ENCODE results near the gene MYOG.

MYOG gene

DNA sequence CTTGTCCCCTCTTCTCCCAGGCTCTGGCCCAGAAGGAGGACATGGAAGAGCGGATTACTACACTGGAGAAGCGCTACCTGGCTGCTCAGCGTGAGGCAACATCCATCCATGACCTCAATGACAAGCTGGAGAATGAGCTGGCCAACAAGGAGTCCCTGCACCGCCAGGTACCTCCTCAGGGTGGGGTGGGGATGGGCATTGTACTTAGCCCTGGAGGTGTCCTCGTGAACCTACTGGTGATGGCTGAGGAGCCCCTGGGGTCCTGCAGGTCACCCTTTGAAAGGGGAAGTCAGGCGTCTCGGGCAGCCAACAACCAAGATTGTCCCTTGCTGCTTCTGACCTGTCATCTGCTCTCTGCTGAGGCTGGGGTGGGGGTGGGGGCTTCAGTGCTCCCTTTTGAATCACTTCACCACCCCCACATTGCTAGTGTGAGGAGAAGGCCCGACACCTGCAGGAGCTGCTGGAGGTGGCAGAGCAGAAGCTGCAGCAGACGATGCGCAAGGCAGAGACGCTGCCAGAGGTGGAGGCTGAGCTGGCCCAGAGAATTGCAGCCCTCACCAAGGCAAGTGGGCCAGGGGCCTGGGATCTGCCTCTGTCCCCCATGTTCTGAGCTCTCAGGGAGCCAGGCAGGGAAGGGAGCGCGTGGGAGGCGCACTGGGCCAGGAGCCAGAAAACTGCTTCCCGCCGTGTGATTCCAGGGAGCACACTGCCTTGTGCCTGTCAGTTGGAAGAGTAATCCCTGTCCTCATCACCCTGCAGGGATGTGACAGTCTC, 39.8 kb downstream of the MYOG start:
- DNase-seq: peak; percentile 53

DNA sequence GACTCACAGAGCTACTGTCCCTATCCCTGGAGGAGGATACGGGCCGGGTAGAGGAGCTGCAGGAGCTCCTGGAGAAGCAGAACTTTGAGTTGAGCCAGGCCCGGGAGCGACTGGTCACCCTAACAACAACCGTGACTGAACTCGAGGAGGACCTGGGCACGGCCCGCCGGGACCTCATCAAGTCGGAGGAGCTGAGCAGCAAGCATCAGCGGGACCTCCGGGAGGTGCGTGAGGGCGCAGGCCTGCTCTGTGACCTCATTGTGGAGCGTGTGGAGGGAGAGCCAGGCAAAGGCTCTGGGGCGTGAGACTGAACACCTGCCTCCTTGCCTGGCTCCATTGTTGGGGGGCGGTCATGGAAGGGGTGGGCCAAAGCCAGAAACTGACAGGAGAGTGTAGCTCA, 40.5 kb downstream of the MYOG start:
- no peak for DNase-seq

DNA sequence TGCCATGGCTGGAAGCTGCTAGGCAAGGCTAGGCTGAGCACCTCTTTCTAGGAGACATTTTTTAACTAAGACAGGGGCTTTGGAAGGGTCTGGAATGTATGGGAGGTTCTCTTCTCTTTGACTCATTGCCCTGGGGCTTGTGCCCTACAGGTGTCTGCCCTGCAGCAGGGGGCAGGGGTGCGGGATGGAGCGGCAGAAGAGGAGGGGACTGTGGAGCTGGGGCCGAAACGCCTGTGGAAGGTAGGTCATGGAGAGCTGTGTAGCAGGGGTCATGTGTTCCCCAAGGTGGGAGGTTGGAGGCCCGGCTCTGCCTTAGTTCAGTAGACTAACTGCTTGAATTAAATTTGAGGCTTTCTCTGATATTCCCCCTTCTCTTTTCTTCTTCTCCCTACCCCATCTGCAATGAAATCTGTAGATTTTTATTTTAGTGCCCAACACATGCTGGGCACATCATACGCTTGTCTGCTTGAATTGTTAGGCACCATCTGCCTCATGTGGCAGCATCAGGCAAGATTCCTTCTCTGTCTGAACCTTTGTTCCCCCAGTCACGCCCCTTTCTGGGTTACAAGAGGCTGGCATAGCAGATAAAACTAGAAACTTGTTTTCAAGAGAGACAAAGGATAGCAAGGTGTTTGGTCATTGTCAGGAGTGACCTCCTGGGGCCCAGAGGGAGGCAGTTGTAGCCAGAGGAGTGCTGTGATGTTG, 41.1 kb downstream of the MYOG start:
- no peak for DNase-seq

DNA sequence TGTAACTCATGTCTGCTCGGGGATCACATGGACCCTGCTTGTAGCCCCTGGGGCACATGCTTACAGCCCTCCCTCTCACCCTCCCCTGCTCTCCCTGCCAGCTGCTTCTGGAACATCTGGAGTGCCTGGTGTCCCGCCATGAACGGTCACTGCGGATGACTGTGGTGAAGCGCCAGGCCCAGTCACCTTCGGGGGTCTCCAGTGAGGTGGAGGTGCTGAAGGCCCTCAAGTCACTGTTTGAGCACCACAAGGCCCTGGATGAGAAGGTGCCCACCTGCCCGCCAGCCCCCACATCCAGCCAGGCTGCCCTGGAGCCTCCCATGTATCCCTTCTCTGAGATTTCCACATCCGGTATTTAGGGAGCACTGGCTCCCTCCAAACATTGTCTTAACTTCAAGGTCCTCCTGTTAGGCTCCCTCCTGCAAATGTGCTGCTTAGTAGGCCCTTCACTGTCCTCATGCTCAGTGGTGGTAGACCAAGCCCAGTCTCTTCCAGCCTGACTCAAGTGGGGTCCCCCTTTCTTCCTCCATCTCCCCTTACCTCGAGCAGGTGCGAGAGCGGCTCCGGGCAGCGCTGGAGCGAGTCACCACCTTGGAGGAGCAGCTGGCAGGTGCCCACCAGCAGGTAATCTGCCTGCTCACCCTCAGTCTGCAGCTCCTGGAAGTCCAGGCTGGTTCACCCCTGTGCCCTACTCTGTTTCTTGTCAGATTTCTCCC, 41.8 kb downstream of the MYOG start:
- DNase-seq: no peak

DNA sequence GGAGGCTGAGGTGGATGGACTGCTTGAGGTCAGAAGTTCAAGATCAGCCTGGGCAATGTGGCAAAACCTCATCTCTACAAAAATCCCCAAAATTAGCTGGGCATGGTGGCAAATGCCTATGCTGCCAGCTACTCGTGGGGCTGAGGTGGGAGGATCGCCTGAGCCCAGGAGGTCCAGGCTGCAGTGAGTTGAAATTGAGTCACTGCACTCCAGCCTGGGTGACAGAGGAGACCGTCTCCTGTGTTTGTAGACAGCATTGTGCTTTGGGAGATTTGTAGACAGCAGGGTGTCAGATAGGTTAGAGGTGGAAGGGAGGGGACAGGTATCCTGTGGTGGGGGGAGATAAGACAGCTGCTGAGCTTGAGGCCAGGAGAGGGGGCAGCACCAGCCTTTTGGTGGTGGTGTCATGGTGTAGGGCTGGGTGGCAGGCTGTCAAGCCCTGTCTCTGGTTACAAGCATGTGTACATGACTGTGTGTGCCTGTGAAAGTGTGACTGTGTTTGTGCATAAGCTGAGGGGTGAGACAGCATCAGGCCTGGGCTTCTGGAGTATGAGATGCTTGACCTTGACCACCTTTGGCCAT, 44.4 kb downstream of the MYOG start:
- no peak for DNase-seq

DNA sequence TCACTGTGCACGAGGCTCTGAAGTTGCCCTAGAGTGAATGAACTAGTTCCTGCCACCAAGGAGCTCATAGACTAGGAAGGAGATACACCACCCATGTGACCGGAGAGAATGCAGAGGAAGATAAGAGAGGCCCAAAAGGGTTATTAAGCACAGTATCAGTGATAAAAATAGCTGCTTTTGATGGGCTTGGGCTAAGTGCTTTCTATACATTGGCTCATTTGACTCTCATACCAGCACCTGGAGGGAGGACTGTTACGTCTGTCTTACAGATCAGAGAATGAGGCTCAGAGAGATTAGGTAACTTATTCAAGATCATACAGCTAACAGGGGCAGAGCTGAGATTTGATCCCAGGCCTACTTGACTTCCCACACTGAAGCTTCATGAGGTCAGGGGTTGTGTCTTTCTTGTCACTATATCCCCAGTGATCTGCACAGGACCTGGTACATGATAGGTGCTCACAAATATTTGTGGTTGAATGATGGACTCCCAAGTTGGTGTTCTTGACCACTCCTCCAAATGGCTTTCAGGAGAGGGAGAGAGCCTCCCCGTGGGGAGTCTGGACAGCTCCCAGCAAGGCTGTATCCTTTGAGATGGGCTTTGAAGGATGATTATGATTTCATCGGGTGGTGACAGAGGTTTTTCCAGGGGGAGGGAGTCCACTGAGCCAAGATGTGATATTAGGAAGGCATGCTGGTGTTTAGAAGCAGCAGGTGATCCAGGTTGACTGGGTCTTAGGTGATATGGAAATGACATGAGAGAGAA, 45.1 kb downstream of the MYOG start:
- no peak for DNase-seq

DNA sequence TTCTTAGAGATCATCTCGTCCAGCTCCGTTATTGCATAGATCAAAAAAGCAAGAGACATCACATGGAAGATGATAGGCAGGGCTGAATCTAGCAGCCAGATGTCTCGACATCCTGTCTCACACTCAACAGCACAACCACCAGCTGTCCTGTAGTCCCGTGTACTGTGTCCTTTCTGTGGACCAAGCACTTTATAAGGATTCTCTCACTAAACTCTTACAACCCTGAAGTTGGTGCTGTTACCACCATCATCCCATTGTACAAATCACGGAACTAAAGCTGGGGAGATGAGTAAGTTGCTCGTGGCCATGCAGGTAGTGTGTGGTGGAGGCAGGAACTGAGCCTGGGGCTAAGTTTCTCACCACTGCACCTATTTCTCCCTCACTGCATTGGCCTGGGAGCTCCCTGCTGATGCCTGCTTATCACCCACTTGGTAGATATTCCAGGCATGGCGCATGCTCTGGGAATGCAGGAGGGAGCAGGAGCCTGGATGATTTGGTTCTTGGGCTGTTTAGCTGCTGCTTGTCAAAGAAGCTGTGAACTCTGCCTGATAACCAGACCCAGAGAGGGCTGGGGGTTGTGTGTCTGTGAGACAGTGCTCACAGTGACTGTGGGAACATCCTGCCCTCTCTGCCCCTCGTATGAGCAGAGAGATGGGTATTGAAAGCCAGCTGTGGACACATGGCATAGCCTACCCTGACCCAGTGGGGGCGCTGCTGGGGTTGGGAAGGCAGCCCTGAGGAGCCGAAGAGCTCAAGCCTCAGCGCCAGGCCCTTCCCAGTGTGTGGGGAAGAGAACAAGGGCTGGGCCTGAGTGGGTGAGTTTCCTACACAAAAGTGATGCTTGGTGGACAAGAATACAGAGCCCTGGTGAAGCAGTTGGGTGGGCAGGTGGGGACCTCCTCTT, 46.0 kb downstream of the MYOG start:
- peak; percentile 82 for DNase-seq

DNA sequence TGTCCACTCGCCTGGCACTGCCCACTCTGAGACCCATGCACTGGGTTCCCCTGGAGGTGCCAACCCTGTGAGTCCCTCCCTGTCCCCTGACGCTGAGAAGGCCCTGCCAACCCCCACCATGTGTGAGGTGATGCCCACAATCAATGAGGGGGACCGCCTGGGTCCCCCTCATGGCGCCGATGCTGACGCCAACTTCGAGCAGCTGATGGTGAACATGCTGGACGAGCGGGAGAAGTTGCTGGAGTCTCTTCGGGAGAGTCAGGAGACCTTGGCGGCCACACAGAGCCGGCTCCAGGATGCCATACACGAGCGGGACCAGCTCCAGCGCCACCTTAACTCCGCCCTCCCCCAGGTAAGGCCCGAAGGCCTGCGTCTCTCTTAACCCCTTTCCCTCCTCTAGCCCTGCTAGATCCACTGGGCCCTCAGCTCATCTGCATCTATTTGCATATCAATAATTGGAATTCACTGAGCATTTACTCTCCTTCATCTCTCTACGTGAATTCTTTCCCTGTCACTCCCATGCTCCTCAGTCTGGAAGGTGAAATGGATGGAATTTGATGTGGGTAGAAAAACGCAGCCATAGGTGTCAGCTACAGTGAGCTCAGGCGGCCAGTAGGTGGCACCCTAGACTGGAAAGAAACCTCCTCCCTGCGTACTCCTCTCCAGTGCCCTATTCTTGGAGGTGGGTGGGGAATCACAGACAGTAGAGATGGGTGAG, 46.8 kb downstream of the MYOG start:
- DNase-seq: peak; percentile 94

DNA sequence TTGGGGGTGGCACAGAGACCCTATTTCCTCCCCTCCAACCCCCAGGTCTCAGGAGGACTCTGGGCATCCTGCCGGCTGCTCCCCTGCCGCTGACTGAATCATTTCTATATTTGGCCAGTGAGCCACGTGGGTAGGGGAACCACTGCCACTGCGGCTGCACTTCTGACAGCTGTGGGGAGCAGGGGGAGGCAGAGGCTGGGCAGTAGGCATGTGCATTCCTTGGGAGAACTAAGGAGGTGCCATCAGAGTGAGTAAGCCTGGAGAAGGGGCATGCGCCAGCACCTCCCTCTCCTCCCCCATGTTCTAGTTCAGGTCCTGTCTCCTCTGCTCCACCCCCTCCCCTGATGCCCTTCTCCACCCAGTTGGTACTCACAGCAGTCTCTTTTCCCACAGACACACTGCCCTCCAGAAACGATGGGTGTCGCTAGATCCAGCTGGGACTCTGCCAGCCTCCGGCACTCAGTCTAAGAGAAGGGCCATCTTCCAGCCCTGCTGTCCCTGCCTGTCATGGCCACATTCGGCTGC, 47.5 kb downstream of the MYOG start:
- no peak for DNase-seq

DNA sequence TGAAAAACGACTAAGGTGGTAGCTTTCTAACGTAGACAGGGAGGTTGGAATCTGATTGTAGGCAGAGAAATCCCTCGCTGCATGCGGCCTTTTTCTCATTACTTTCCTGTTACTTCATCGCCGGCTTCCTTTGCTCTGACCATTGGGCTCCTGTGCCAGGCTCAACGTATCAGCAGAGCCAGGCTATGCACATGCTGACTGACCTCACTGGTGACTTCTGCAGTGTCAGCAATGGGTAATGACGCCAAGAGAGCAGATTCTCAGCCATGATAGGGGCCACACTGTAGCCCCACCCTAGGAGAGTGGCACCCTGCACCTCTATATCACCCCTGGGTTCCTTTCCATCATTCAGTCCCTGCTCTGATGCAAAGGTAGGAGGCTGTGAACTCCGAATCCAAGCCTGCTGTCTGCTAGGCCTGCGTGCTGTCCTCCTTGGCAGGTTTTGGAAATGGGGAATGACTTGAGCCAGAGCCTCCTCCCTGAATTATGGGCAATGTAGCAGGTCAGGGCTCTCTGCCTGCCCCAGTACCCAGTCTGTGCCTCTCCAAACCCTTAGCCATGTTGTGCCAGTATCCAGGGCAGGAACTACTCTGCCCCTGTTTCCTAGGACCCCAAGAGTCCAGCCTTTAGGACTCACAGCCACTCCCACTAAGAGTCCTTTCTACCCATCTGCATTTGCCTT, 48.2 kb downstream of the MYOG start:
- DNase-seq: no peak

DNA sequence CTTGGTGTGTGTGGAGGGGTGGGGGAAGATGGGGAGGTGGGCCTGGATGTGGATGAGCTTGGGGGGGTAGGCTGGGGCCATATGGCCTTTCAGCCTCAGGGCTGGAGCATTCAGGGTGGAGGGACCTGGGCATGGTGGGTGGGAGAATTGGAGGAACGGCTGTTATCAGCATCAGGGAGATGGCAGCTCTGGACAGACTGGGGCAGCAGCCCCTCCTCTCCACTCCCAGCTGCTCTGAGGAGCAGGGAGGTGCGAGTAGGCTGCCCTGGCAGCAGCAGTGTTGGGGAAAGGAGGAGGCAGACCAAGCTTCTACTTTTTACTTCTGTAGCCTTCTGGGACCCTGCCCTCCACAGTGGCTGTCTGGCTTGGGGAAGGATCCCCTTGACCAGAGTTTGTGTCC, 49.3 kb downstream of the MYOG start:
- DNase-seq: peak; percentile 56

DNA sequence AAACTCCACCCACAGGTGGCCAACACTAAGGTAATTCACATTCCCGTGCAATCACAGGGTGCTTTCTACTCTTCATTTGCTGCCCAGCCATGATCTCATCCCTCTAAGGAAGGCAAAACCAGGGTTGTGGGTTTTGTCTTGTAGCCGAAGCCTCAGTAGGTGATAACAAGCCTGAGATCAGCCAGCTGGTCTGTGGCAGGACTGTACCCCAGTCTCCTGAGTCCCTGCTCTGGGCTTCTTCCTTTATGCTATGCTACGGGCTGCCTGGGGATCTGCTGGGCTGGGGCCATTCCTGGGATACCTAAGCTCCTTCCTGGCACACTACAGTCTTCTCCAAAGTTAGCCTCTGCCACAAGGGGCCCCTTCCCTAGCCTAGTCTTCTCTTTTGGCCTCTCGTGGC, 49.7 kb downstream of the MYOG start:
- DNase-seq: no peak

DNA sequence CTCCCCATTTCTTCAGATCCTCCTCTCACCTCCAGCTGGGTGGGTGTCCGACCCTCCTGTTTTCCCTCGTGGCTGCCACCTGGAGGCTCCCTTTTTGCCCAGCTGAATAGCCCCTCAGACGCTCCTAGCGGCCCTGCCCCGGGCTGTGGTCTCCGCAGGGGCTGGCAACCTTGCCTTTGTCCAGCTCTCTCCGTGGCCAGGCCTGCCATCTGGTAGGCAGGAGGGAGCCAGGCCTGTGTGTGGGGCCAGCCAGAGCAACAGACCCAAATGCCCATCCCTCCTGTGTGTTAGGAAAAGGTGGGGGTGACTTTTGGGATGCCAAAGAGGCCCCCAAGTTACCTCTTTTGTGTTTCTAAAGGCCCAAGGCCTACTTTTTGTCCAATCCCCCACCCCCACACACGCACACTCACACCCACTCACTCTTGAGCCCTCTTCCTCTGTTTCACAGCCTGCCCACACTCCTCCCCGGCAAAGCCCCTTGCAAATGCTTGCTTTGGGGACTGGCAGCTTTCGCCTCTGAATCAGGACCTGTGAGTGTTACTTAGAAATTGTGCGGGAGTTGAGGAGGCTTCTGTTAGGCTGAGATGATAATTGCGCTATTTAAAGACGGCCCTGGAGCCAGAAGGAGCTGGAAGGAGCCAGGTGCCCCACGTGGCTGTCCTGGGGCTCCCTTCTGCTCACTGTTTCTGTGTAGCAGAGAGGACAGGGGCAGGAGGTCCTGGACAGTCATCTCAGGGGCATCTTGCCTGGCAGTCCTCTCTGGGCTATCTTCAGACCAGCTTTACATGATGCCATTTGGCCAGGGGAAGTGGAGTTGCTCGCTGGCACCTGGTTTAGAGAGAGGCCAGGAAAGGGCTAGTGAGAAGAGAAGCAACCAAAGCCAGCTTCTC, 50.5 kb downstream of the MYOG start:
- DNase-seq: no peak

DNA sequence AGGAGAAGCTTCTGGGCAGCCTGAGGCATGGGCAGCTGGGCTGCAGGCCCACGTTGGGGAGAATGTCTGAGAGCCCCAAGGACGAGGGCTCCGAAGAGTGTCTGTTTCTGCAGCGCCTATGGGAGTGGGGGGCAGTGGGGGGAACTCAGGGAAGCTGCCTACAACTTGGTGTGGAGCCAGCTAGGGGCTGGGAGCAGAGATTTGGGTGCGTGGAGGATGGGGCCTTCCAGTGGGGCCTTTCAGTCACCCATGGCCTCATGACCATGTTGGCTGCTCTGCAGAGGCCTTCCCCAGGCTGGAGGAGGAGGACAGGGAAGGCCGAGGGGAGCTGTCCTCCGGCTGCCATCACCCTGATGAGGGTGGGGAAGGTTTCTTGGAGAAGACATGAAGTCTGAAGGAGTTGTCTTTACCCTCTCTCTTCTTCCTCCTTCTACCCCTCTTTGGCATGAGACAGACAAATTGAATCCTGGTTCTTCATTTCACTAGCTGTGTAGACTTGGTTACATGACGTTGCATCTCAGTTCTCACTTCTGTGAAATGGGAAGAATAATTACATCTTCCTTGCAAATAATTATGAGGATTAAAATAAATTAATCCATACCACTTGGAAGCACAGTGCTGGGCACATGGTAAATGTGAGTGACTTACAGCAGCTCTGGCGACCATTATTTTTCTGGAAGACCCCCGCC, 51.2 kb downstream of the MYOG start:
- no peak for DNase-seq

DNA sequence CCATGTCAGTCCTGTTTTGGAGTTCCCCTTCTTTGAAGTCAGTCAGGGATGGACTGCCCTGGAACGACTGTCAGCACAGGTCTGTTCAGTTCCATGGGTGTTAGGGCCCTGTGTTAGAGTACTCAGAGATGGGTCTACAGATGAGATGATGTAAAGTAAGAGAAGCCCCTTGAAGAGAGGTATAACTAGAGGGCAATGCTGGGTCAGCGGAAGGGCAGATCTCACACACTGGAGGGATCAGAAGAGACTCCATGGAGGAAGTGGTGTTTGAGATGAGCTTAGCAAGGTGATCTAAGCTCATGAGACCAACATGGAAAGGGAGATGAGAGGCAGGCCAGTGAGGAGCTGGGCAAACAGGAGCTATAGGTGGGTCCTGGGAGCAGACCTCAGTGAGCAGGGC, 51.9 kb downstream of the MYOG start:
- no peak for DNase-seq

DNA sequence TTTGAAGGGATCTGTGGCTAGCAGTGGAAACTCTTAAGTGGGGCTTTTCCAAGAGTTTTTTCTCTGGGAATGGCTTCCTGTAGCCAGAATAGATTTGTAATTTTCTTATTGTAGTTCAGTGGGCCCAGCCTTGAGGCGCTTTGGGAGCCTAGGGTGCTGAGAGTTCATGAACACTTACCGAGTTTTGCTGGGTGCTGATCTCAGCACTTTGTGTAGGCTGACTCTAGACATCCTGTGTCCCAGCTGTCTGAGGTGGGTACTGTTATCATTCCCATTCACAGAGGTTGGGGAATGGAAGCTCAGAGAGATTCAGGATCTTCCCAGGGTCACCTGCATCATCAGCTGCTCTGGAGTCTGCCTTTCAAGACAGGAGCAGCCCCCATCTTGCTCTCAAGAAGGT, 52.5 kb downstream of the MYOG start:
- DNase-seq: no peak

All from NCI-H82 (cell line).